Stimulated activated CD4-positive, alpha-beta T cell treated with anti-CD3 and anti-CD28 coated beads, Interleukin-4, amount 100 ng/mL, for 4 hours (primary cell): ENCODE results near the gene ZBTB5.
"Not testable (repeated sequence)": the region's sequence is repeated elsewhere in the genome, so short reads cannot be mapped to it uniquely, and the experiment has no call there.

Source experiments
- DNase-seq, 2 experiments: peaks; one replicate each; pipeline ENCODE4 v3.0.0-alpha.2; 2020

ZBTB5 gene

GRCh38 chr9:37399336-37399735 lies 65.9 kb downstream of the ZBTB5 start:
- DNase-seq, result no peak

GRCh38 chr9:37398464-37399025 lies 66.7 kb downstream of the ZBTB5 start:
- DNase-seq, result no peak

- not testable (repeated sequence) for DNase-seq
Measured at GRCh38 chr9:37397948-37398347, 67.3 kb downstream of the ZBTB5 start.

GRCh38 chr9:37395663-37396062 lies 69.6 kb downstream of the ZBTB5 start:
- DNase-seq, result no peak

- no peak for DNase-seq
Measured at GRCh38 chr9:37395229-37395628, 70.0 kb downstream of the ZBTB5 start.

- no peak for DNase-seq
Measured at GRCh38 chr9:37392272-37392671, 73.0 kb downstream of the ZBTB5 start.

- no peak for DNase-seq
Measured at GRCh38 chr9:37390759-37391158, 74.5 kb downstream of the ZBTB5 start.
